Neural crest cell (in vitro differentiated cells): ENCODE measurements around the gene GLUD1. TPM values are rescaled to one million over a fixed set of nuclear protein-coding genes. Genes with fewer than 3 reads are reported as not detected.
"Not testable (repeated sequence)": the region's sequence is repeated elsewhere in the genome, so short reads cannot be mapped to it uniquely, and the experiment has no call there.

Experiments used
- DNase-seq: peaks from one replicate; pipeline ENCODE4 v3.0.0; 2021; ENCODE audit warnings: low read depth, mixed read lengths, low spot score
- H3K27ac Mint-ChIP-seq: one replicate; pipeline ENCODE4 v1.8.0; 2021; ENCODE audit warnings: mild to moderate bottlenecking, mixed read lengths; ENCODE audit not compliant: unreplicated experiment
- H3K27me3 Mint-ChIP-seq: 2 replicates; pipeline ENCODE4 v1.8.0; 2021; ENCODE audit warnings: low read depth, mild to moderate bottlenecking, mixed read lengths
- H3K36me3 Mint-ChIP-seq: 2 replicates; pipeline ENCODE4 v1.8.0; 2021; ENCODE audit warnings: low read depth, mild to moderate bottlenecking, mixed read lengths
- H3K4me1 Mint-ChIP-seq: 2 replicates; pipeline ENCODE4 v1.8.0; 2021; ENCODE audit warnings: mixed read lengths
- H3K4me3 Mint-ChIP-seq: one replicate; pipeline ENCODE4 v1.8.0; 2021; ENCODE audit warnings: mild to moderate bottlenecking, mixed read lengths
- H3K9me3 Mint-ChIP-seq: 2 replicates; pipeline ENCODE4 v1.8.0; 2021; ENCODE audit warnings: mixed read lengths
- total RNA-seq: library from RNA; stranded (reverse); gene quantifications from 2 replicates; pipeline ENCODE4 v1.2.1, GENCODE V29; 2021
- TF ChIP-seq, protein P1 (sequence below): fragments of 200-600 bp; sonication (generic); conservative IDR thresholded peaks from 2 replicates; pipeline ENCODE4 v1.5.0; 2021; ENCODE audit warnings: antibody characterized with exemption, mild to moderate bottlenecking

GLUD1 gene
- total RNA-seq, 1 donor from 2014 or later = 105 TPM

DNA sequence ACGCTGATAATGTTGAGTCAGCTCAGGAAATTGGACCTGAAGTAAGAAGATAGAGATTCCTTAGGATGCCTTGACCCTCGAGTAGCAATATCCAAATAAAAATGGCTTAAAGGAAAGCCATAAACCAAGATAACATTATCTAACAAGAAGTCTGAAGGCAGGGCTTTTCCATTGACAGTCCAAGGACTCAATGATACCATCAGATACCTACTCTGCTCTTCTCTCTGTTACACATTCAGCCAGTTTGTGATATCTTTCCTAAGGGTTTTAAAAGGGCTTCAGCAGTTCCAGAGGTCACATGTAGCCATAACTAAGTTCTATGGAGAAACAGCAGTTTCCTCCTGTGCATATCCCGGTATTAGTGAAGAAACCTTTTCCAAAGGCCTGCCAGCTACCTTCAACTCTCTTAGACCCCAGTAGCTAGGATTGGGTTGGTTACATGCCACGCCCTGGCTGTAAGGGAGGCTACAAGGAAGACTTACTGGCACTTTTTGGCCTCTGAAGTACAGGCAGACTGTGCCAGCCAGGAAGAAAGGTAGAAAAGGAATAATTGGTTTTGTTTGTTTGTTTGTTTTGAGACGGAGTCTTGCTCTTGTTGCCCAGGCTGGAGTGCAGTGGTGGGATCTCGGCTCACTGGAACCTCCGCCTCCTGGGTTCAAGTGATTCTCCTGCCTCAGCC, 10.9 kb upstream of the GLUD1 start:
- TF ChIP-seq, protein P1, sequence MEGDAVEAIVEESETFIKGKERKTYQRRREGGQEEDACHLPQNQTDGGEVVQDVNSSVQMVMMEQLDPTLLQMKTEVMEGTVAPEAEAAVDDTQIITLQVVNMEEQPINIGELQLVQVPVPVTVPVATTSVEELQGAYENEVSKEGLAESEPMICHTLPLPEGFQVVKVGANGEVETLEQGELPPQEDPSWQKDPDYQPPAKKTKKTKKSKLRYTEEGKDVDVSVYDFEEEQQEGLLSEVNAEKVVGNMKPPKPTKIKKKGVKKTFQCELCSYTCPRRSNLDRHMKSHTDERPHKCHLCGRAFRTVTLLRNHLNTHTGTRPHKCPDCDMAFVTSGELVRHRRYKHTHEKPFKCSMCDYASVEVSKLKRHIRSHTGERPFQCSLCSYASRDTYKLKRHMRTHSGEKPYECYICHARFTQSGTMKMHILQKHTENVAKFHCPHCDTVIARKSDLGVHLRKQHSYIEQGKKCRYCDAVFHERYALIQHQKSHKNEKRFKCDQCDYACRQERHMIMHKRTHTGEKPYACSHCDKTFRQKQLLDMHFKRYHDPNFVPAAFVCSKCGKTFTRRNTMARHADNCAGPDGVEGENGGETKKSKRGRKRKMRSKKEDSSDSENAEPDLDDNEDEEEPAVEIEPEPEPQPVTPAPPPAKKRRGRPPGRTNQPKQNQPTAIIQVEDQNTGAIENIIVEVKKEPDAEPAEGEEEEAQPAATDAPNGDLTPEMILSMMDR = no peak
- Mint-ChIP-seq H3K27ac (no peak overlapping the region), H3K4me1 (peaks cover 3% of the 10 kb centered on the region), H3K36me3 (peaks cover 10% of the 10 kb centered on the region), H3K9me3 (no peaks in the 10 kb centered on the region), H3K4me3 (no peak overlapping the region), H3K27me3 (no peaks in the 10 kb centered on the region)
- no peak for DNase-seq

DNA sequence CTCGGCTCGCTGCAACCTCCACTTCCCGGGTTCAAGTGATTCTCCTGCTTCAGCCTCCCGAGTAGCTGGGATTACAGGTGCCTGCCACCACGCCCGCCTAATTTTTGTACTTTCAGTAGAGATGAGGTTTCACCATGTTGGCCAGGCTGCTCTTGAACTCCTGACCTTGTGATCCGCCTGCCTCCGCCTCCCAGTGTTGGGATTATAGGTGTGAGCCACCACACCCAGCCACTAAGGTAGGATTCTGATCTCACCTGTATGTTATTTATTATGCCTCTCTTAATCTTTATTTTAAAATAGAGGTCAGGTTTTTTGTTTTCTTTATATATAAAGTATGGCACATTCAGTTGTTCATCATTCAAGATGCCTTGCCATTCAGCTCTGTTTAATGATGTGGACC, 10.1 kb upstream of the GLUD1 start:
- H3K4me1 Mint-ChIP-seq, H3K27me3 Mint-ChIP-seq, H3K36me3 Mint-ChIP-seq, H3K27ac Mint-ChIP-seq, H3K4me3 Mint-ChIP-seq, H3K9me3 Mint-ChIP-seq, DNase-seq: not testable (repeated sequence)

DNA sequence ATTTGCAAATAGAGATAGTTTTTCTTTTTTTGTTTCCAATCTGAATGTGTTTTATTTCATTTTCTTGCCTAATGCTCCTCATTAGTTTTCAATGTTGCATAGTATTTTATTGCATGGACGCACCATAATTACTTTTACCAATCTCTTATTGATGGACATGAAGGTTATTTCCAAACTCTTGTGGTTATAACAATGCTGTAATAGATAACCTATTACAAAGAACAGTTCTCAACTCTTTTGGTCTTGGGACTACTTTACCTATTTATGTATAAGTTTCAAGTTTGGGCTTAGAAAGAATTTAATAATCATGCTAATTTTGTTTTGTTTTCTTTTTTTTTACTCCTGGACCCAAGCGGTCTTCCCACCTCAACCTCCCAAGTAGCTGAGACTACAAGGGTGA, 7.4 kb upstream of the GLUD1 start:
- Mint-ChIP-seq H3K4me3 (no peak overlapping the region), H3K27ac (no peak overlapping the region), H3K36me3 (peaks cover 16% of the 10 kb centered on the region), H3K4me1 (peaks cover 3% of the 10 kb centered on the region), H3K9me3 (no peaks in the 10 kb centered on the region), H3K27me3 (no peaks in the 10 kb centered on the region)
- TF ChIP-seq, protein P1 = no peak
- no peak for DNase-seq

- H3K4me1 Mint-ChIP-seq = peaks cover 39% of the 10 kb centered on the region
- peak overlapping the region; percentile 91 for H3K4me3 Mint-ChIP-seq
- H3K9me3 Mint-ChIP-seq = no peaks in the 10 kb centered on the region
- TF ChIP-seq, protein P1 = no peak
- peaks cover 9% of the 10 kb centered on the region for H3K36me3 Mint-ChIP-seq
- peak overlapping the region; percentile 84 for H3K27ac Mint-ChIP-seq
- DNase-seq = peak; percentile 61
- no peaks in the 10 kb centered on the region for H3K27me3 Mint-ChIP-seq
Measured at GRCh38 chr10:87095236-87095945, 748 bp upstream of the GLUD1 start.

- H3K27me3 Mint-ChIP-seq = no peaks in the 10 kb centered on the region
- H3K36me3 Mint-ChIP-seq = peaks cover 3% of the 10 kb centered on the region
- peak overlapping the region; percentile 98 for H3K4me3 Mint-ChIP-seq
- TF ChIP-seq, protein P1 = no peak
- no peaks in the 10 kb centered on the region for H3K9me3 Mint-ChIP-seq
- DNase-seq = peak; percentile 51
- peak overlapping the region; percentile 91 for H3K27ac Mint-ChIP-seq
- peaks cover 40% of the 10 kb centered on the region for H3K4me1 Mint-ChIP-seq
Measured at GRCh38 chr10:87093632-87094372, 841 bp downstream of the GLUD1 start.
